Body of pancreas (tissue), 4 donors: ENCODE data around the gene CENPK.

Experiments
- CTCF ChIP-seq, 7 experiments: fragments of 450-650 bp in 4 of 7; fragments of 200-600 bp in 3 of 7; sonication (generic) in 3 of 7; IDR thresholded peaks; one replicate each; pipeline ENCODE4 v1.5.1; 2016 to 2019; ENCODE audit warnings: antibody characterized with exemption in 7 of 7
- POLR2A ChIP-seq, 3 donors: fragments of 450-650 bp; IDR thresholded peaks; one replicate each; pipeline ENCODE4 v1.6.1; 2016; ENCODE audit warnings: antibody characterized with exemption in 3 of 3, mild to moderate bottlenecking in 2 of 3

- TF ChIP-seq CTCF (IDR thresholded peaks at IDR 0.05): no peak
- no peak for TF ChIP-seq POLR2A (IDR thresholded peaks at IDR 0.05)
Measured at GRCh38 chr5:65508978-65509377, 54.0 kb downstream of the CENPK start.
